CD4-positive, alpha-beta T cell treated with Interleukin-4 for 4 hours (primary cell): ENCODE measurements around the gene NOSIP.
"Not testable (repeated sequence)": the region's sequence is repeated elsewhere in the genome, so short reads cannot be mapped to it uniquely, and the experiment has no call there.

Experiments
- DNase-seq: peaks from one replicate; pipeline ENCODE4 v3.0.0-alpha.2; 2020

NOSIP gene

GRCh38 chr19:49580264-49581006 lies at the start of gene NOSIP:
Gene NOSIP, minus strand, starts transcription at chr19:49580556. Its CDS starts 19,865 bp downstream, at chr19:49560691.
- peak; percentile 97 for DNase-seq

GRCh38 chr19:49629659-49630058 lies 49.3 kb upstream of the NOSIP start:
- no peak for DNase-seq

- DNase-seq, result no peak
Observed at GRCh38 chr19:49626226-49626625, 45.9 kb upstream of the NOSIP start.

GRCh38 chr19:49624967-49625910 lies 44.9 kb upstream of the NOSIP start:
- DNase-seq, result no peak

GRCh38 chr19:49617860-49618259 lies 37.5 kb upstream of the NOSIP start:
- not testable (repeated sequence) for DNase-seq

- DNase-seq, result no peak
Observed at GRCh38 chr19:49616945-49617344, 36.6 kb upstream of the NOSIP start.

- no peak for DNase-seq
Observed at GRCh38 chr19:49616532-49616931, 36.2 kb upstream of the NOSIP start.

- DNase-seq, result no peak
Observed at GRCh38 chr19:49615861-49616260, 35.5 kb upstream of the NOSIP start.

- DNase-seq, result peak; percentile 41
Observed at GRCh38 chr19:49614096-49614833, 33.9 kb upstream of the NOSIP start.

GRCh38 chr19:49613374-49613773 lies 33.0 kb upstream of the NOSIP start:
- no peak for DNase-seq

GRCh38 chr19:49609499-49610092 lies 29.2 kb upstream of the NOSIP start:
- DNase-seq, result no peak

GRCh38 chr19:49605605-49606004 lies 25.2 kb upstream of the NOSIP start:
- DNase-seq, result no peak

- DNase-seq, result no peak
Observed at GRCh38 chr19:49602806-49603205, 22.4 kb upstream of the NOSIP start.

- no peak for DNase-seq
Observed at GRCh38 chr19:49601482-49602038, 21.2 kb upstream of the NOSIP start.

GRCh38 chr19:49599378-49600295 lies 19.3 kb upstream of the NOSIP start:
- no peak for DNase-seq

- DNase-seq, result no peak
Observed at GRCh38 chr19:49597703-49597974, 17.3 kb upstream of the NOSIP start.

- DNase-seq, result no peak
Observed at GRCh38 chr19:49596954-49597702, 16.8 kb upstream of the NOSIP start.

GRCh38 chr19:49596407-49596806 lies 16.1 kb upstream of the NOSIP start:
- no peak for DNase-seq

GRCh38 chr19:49595819-49596404 lies 15.6 kb upstream of the NOSIP start:
- DNase-seq, result no peak
